T-helper 2 cell treated with Interferon-gamma antibody and Interleukin-4, amounts not matched to agents 5 μg/mL and 100 μg/mL, for 36 hours (primary cell): ENCODE results near the gene SOAT1.
"Not testable (repeated sequence)": the region's sequence is repeated elsewhere in the genome, so short reads cannot be mapped to it uniquely, and the experiment has no call there.

Experiments used
- DNase-seq: peaks from one replicate; pipeline ENCODE4 v3.0.0; 2021; ENCODE audit warnings: low spot score
- H3K27ac Mint-ChIP-seq: one replicate; pipeline ENCODE4 v1.8.0; 2021; ENCODE audit warnings: mild to moderate bottlenecking, mixed read lengths
- H3K27me3 Mint-ChIP-seq: one replicate; pipeline ENCODE4 v1.8.0; 2021; ENCODE audit warnings: low read depth, mixed read lengths
- H3K36me3 Mint-ChIP-seq: one replicate; pipeline ENCODE4 v1.8.0; 2021; ENCODE audit warnings: low read depth, mixed read lengths
- H3K4me1 Mint-ChIP-seq: one replicate; pipeline ENCODE4 v1.8.0; 2021; ENCODE audit warnings: low read depth, mixed read lengths
- H3K4me3 Mint-ChIP-seq: one replicate; pipeline ENCODE4 v1.8.0; 2022; ENCODE audit warnings: mild to moderate bottlenecking, moderate library complexity, mixed read lengths
- H3K9me3 Mint-ChIP-seq: one replicate; pipeline ENCODE4 v1.8.0; 2021; ENCODE audit warnings: mixed read lengths

Gene SOAT1

GRCh38 chr1:179293340-179294327, at the start of gene SOAT1:
SOAT1 (plus strand) TSS chr1:179293797; CDS start chr1:179302685, 8,888 bp downstream.
- H3K9me3 Mint-ChIP-seq: no peaks in the 10 kb centered on the region
- H3K27me3 Mint-ChIP-seq: no peaks in the 10 kb centered on the region
- DNase-seq: peak; percentile 93
- H3K4me1 Mint-ChIP-seq: peaks cover 27% of the 10 kb centered on the region
- peak within 1 kb of the TSS; percentile 97 for H3K27ac Mint-ChIP-seq
- H3K36me3 Mint-ChIP-seq: peaks cover 9% of the 10 kb centered on the region
- peak within 1 kb of the TSS; percentile 99 for H3K4me3 Mint-ChIP-seq

GRCh38 chr1:179245426-179245825, 48.2 kb upstream of the SOAT1 start:
- not testable (repeated sequence) for H3K36me3 Mint-ChIP-seq, H3K27me3 Mint-ChIP-seq, H3K4me1 Mint-ChIP-seq, H3K27ac Mint-ChIP-seq, H3K9me3 Mint-ChIP-seq, H3K4me3 Mint-ChIP-seq, DNase-seq

- H3K9me3 Mint-ChIP-seq: no peaks in the 10 kb centered on the region
- H3K4me3 Mint-ChIP-seq: no peak overlapping the region
- no peak overlapping the region for H3K27ac Mint-ChIP-seq
- no peaks in the 10 kb centered on the region for H3K4me1 Mint-ChIP-seq
- H3K36me3 Mint-ChIP-seq: no peaks in the 10 kb centered on the region
- no peaks in the 10 kb centered on the region for H3K27me3 Mint-ChIP-seq
- DNase-seq: no peak
Observed at GRCh38 chr1:179247923-179248322, 45.7 kb upstream of the SOAT1 start.

- DNase-seq: no peak
- Mint-ChIP-seq H3K27me3 (no peaks in the 10 kb centered on the region), H3K36me3 (no peaks in the 10 kb centered on the region), H3K4me3 (no peak overlapping the region), H3K27ac (no peak overlapping the region), H3K4me1 (no peaks in the 10 kb centered on the region), H3K9me3 (no peaks in the 10 kb centered on the region)
Observed at GRCh38 chr1:179251675-179252074, 41.9 kb upstream of the SOAT1 start.

GRCh38 chr1:179252606-179253005, 41.0 kb upstream of the SOAT1 start:
- no peaks in the 10 kb centered on the region for H3K4me1 Mint-ChIP-seq
- no peaks in the 10 kb centered on the region for H3K36me3 Mint-ChIP-seq
- no peaks in the 10 kb centered on the region for H3K27me3 Mint-ChIP-seq
- no peaks in the 10 kb centered on the region for H3K9me3 Mint-ChIP-seq
- no peak for DNase-seq
- no peak overlapping the region for H3K4me3 Mint-ChIP-seq
- H3K27ac Mint-ChIP-seq: no peak overlapping the region

- no peaks in the 10 kb centered on the region for H3K9me3 Mint-ChIP-seq
- H3K27ac Mint-ChIP-seq: no peak overlapping the region
- DNase-seq: no peak
Observed at GRCh38 chr1:179253286-179253972, 40.2 kb upstream of the SOAT1 start.

GRCh38 chr1:179262183-179262582, 31.4 kb upstream of the SOAT1 start:
- no peaks in the 10 kb centered on the region for H3K9me3 Mint-ChIP-seq
- peaks cover 7% of the 10 kb centered on the region for H3K27me3 Mint-ChIP-seq
- no peaks in the 10 kb centered on the region for H3K36me3 Mint-ChIP-seq
- H3K4me1 Mint-ChIP-seq: no peaks in the 10 kb centered on the region
- no peak overlapping the region for H3K27ac Mint-ChIP-seq
- no peak for DNase-seq
- no peak overlapping the region for H3K4me3 Mint-ChIP-seq

More at GRCh38 chr1:179253286-179253972, 40.2 kb upstream of the SOAT1 start:
- Mint-ChIP-seq H3K4me1 (no peaks in the 10 kb centered on the region), H3K36me3 (no peaks in the 10 kb centered on the region), H3K27me3 (no peaks in the 10 kb centered on the region), H3K4me3 (no peak overlapping the region)

GRCh38 chr1:179263121-179263520, 30.5 kb upstream of the SOAT1 start:
- no peak overlapping the region for H3K27ac Mint-ChIP-seq
- H3K9me3 Mint-ChIP-seq: no peaks in the 10 kb centered on the region
- no peaks in the 10 kb centered on the region for H3K36me3 Mint-ChIP-seq

GRCh38 chr1:179264507-179264906, 29.1 kb upstream of the SOAT1 start:
- Mint-ChIP-seq H3K27me3 (peaks cover 7% of the 10 kb centered on the region), H3K9me3 (no peaks in the 10 kb centered on the region), H3K36me3 (no peaks in the 10 kb centered on the region), H3K4me1 (no peaks in the 10 kb centered on the region), H3K4me3 (no peak overlapping the region), H3K27ac (no peak overlapping the region)
- DNase-seq: no peak

More at GRCh38 chr1:179263121-179263520, 30.5 kb upstream of the SOAT1 start:
- Mint-ChIP-seq H3K4me1 (no peaks in the 10 kb centered on the region), H3K27me3 (peaks cover 7% of the 10 kb centered on the region), H3K4me3 (no peak overlapping the region)
- DNase-seq: no peak

- Mint-ChIP-seq H3K9me3 (no peaks in the 10 kb centered on the region), H3K4me3 (no peak overlapping the region), H3K27me3 (peaks cover 3% of the 10 kb centered on the region), H3K36me3 (no peaks in the 10 kb centered on the region), H3K4me1 (no peaks in the 10 kb centered on the region), H3K27ac (no peak overlapping the region)
- DNase-seq: no peak
Observed at GRCh38 chr1:179269071-179269470, 24.5 kb upstream of the SOAT1 start.

GRCh38 chr1:179274424-179274823, 19.2 kb upstream of the SOAT1 start:
- not testable (repeated sequence) for H3K9me3 Mint-ChIP-seq, H3K27me3 Mint-ChIP-seq, H3K4me3 Mint-ChIP-seq, DNase-seq, H3K27ac Mint-ChIP-seq, H3K36me3 Mint-ChIP-seq, H3K4me1 Mint-ChIP-seq

- H3K27ac Mint-ChIP-seq: no peak overlapping the region
- H3K4me1 Mint-ChIP-seq: no peaks in the 10 kb centered on the region
Observed at GRCh38 chr1:179278920-179279319, 14.7 kb upstream of the SOAT1 start.

GRCh38 chr1:179283992-179284391, 9.6 kb upstream of the SOAT1 start:
- peaks cover 2% of the 10 kb centered on the region for H3K27me3 Mint-ChIP-seq
- H3K36me3 Mint-ChIP-seq: no peaks in the 10 kb centered on the region
- H3K27ac Mint-ChIP-seq: no peak overlapping the region

More at GRCh38 chr1:179278920-179279319, 14.7 kb upstream of the SOAT1 start:
- no peak for DNase-seq
- Mint-ChIP-seq H3K27me3 (peaks cover 2% of the 10 kb centered on the region), H3K4me3 (no peak overlapping the region), H3K9me3 (peaks cover 12% of the 10 kb centered on the region), H3K36me3 (no peaks in the 10 kb centered on the region)

GRCh38 chr1:179287946-179288345, 5.7 kb upstream of the SOAT1 start:
- DNase-seq: no peak
- Mint-ChIP-seq H3K4me3 (no peak overlapping the region), H3K27me3 (peaks cover 2% of the 10 kb centered on the region), H3K9me3 (no peaks in the 10 kb centered on the region), H3K36me3 (no peaks in the 10 kb centered on the region), H3K4me1 (no peaks in the 10 kb centered on the region), H3K27ac (no peak overlapping the region)

More at GRCh38 chr1:179283992-179284391, 9.6 kb upstream of the SOAT1 start:
- Mint-ChIP-seq H3K4me1 (no peaks in the 10 kb centered on the region), H3K9me3 (peaks cover 6% of the 10 kb centered on the region), H3K4me3 (no peak overlapping the region)
- DNase-seq: no peak
